Type B pancreatic cell (in vitro differentiated cells): ENCODE data around the gene E2F4. TPM values are rescaled to one million over a fixed set of nuclear protein-coding genes. Genes with fewer than 3 reads are reported as not detected.

Experiments
- DNase-seq: peaks from one replicate; pipeline ENCODE4 v3.0.0; 2021; ENCODE audit warnings: mixed read lengths; ENCODE audit not compliant: unreplicated experiment; ENCODE audit errors: extremely low spot score
- H3K27ac Mint-ChIP-seq: 2 replicates; pipeline ENCODE4 v1.8.0; 2021; ENCODE audit warnings: mild to moderate bottlenecking, mixed read lengths
- H3K27me3 Mint-ChIP-seq: 2 replicates; pipeline ENCODE4 v1.8.0; 2021; ENCODE audit warnings: mixed read lengths
- H3K36me3 Mint-ChIP-seq: 2 replicates; pipeline ENCODE4 v1.8.0; 2021; ENCODE audit warnings: mixed read lengths
- H3K4me1 Mint-ChIP-seq: one replicate; pipeline ENCODE4 v1.8.0; 2021; ENCODE audit warnings: mixed read lengths; ENCODE audit not compliant: unreplicated experiment
- H3K4me3 Mint-ChIP-seq: 2 replicates; pipeline ENCODE4 v1.8.0; 2021; ENCODE audit warnings: mild to moderate bottlenecking, mixed read lengths
- H3K9me3 Mint-ChIP-seq: 2 replicates; pipeline ENCODE4 v1.8.0; 2021; ENCODE audit warnings: mixed read lengths
- CTCF ChIP-seq: fragments of 200-600 bp; sonication (generic); conservative IDR thresholded peaks from 2 replicates; pipeline ENCODE4 v1.5.0; 2021; ENCODE audit warnings: antibody characterized with exemption, mild to moderate bottlenecking
- long read RNA-seq: library from polyadenylated mRNA; unstranded; transcript quantifications from one replicate; pipeline ENCODE4 v2.0.0, GENCODE V29; 2020
- total RNA-seq: library from RNA; stranded (reverse); gene quantifications from 2 replicates; pipeline ENCODE4 v1.2.1, GENCODE V29; 2021; ENCODE audit warnings: low replicate concordance

The E2F4 gene
- total RNA-seq = 68.8 and 84.5 TPM in 2 replicates
- long read RNA-seq, partial matches to known transcripts = 7 of 13 reads
- long read RNA-seq, other reads (novel, unspliced or antisense) = 1 of 13 reads

DNA sequence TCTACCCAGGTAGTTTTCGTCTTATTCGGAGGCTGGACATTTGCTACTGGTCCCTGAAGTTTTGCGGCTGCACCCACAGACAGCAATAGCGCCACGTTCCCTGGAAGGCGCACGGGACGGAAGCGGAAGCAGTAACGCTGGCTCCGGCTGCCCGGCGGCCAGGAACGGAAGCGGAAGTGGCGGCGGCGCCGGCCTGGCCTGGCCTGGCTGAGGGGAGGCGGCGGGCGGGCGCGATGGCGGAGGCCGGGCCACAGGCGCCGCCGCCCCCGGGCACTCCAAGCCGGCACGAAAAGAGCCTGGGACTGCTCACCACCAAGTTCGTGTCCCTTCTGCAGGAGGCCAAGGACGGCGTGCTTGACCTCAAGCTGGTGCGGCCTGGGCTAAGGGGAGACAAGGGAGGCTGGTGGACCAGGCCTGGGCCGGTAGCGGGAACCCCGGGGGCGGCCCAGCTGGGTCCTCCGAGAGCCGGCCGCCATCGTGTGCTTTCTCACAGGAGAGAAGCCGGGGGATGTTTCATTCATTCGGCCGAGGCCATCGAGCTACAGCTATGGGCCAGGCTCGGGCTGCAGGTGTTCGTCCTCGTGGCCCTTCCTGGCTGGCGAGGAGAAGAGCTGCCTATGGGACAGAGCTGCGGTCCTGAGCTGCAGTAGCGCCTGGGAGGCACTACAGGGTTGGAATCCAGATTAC is at the start of gene E2F4:
Gene E2F4, plus strand, starts transcription at position 161 of the 687 bp plus-strand sequence. Its CDS starts 73 bp downstream, at position 234.
- DNase-seq = peak; percentile 89
- Mint-ChIP-seq H3K27ac (peak within 1 kb of the TSS; percentile 74), H3K4me3 (peak within 1 kb of the TSS; percentile 91), H3K4me1 (peaks cover 8% of the 10 kb centered on the region), H3K27me3 (no peaks in the 10 kb centered on the region), H3K9me3 (no peaks in the 10 kb centered on the region), H3K36me3 (peaks cover 6% of the 10 kb centered on the region)
- TF ChIP-seq CTCF = no peak

- peaks cover 29% of the 10 kb centered on the region for H3K36me3 Mint-ChIP-seq
- H3K4me3 Mint-ChIP-seq = no peak overlapping the region
- no peak for TF ChIP-seq CTCF
- DNase-seq = no peak
- H3K9me3 Mint-ChIP-seq = no peaks in the 10 kb centered on the region
- H3K4me1 Mint-ChIP-seq = no peaks in the 10 kb centered on the region
- no peak overlapping the region for H3K27ac Mint-ChIP-seq
- no peaks in the 10 kb centered on the region for H3K27me3 Mint-ChIP-seq
Measured at GRCh38 chr16:67142342-67142741, 49.6 kb upstream of the E2F4 start.

- no peaks in the 10 kb centered on the region for H3K9me3 Mint-ChIP-seq
Measured at GRCh38 chr16:67144943-67145342, 47.0 kb upstream of the E2F4 start.

GRCh38 chr16:67145746-67146145 is 46.2 kb upstream of the E2F4 start:
- Mint-ChIP-seq H3K9me3 (no peaks in the 10 kb centered on the region), H3K4me3 (no peak overlapping the region), H3K4me1 (no peaks in the 10 kb centered on the region), H3K27me3 (peaks cover 6% of the 10 kb centered on the region), H3K27ac (no peak overlapping the region), H3K36me3 (peaks cover 28% of the 10 kb centered on the region)
- DNase-seq = no peak
- TF ChIP-seq CTCF = no peak

More at GRCh38 chr16:67144943-67145342, 47.0 kb upstream of the E2F4 start:
- no peak for TF ChIP-seq CTCF
- DNase-seq = no peak
- H3K36me3 Mint-ChIP-seq = peaks cover 28% of the 10 kb centered on the region
- no peaks in the 10 kb centered on the region for H3K4me1 Mint-ChIP-seq
- no peak overlapping the region for H3K4me3 Mint-ChIP-seq
- H3K27ac Mint-ChIP-seq = no peak overlapping the region
- H3K27me3 Mint-ChIP-seq = peaks cover 6% of the 10 kb centered on the region

- no peaks in the 10 kb centered on the region for H3K4me1 Mint-ChIP-seq
- H3K9me3 Mint-ChIP-seq = no peaks in the 10 kb centered on the region
- DNase-seq = no peak
- TF ChIP-seq CTCF = no peak
- peaks cover 23% of the 10 kb centered on the region for H3K36me3 Mint-ChIP-seq
- H3K27me3 Mint-ChIP-seq = peaks cover 16% of the 10 kb centered on the region
- H3K4me3 Mint-ChIP-seq = no peak overlapping the region
- H3K27ac Mint-ChIP-seq = no peak overlapping the region
Measured at GRCh38 chr16:67146523-67147357, 45.2 kb upstream of the E2F4 start.
